ENCODE data around the gene BLCAP. TPM values are rescaled to one million over a fixed set of nuclear protein-coding genes. Genes with fewer than 3 reads are reported as not detected.

Gene BLCAP
- total RNA-seq, 3 donors from 2014 or later (not counting 1 experiment from before 2014, with no cell fraction given), result 60.4 to 80.1 (median 77.9) TPM

DNA sequence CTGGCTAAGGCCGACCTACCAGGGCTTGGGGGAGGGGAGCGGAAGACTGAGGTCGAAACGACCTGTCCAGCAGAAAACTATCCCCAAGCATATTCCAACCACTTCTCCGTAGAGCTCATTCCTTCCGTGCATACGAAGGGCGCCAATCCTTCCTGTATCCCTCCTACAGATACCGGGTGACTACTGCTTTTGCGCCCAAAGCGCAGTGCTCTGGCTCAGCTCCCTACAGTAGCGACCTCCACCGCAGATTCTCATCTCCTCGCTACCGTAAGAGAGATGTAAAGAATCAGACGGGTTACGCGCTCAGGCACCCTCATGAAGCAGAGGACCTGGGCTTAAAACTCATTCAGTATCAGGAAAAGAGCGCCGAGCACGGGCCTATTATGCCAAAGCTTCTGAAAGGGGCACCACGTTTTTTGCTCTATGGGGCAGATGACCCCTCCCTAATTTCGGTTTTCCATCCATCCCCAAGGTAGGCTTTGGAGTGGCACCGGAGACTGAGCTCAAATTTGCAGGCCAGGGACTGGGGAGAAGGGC is 7.2 kb downstream of the BLCAP start:
- Histone ChIP-seq H3K27me3 (ENCODE audit: control insufficient read depth, insufficient read depth, low read length) (no peaks in the 10 kb centered on the region), H3K4me3 (ENCODE audit: low read length) (no peak overlapping the region), H3K36me3 (ENCODE audit: control insufficient read depth, insufficient read depth, low read length) (peaks cover 10% of the 10 kb centered on the region), H3K9me3 (ENCODE audit: control insufficient read depth, insufficient read depth, low read length) (no peaks in the 10 kb centered on the region), H3K4me1 (ENCODE audit: control insufficient read depth, insufficient read depth, low read length) (peaks cover 26% of the 10 kb centered on the region), H3K27ac (ENCODE audit: low read length) (no peak overlapping the region)
- TF ChIP-seq, protein P1, sequence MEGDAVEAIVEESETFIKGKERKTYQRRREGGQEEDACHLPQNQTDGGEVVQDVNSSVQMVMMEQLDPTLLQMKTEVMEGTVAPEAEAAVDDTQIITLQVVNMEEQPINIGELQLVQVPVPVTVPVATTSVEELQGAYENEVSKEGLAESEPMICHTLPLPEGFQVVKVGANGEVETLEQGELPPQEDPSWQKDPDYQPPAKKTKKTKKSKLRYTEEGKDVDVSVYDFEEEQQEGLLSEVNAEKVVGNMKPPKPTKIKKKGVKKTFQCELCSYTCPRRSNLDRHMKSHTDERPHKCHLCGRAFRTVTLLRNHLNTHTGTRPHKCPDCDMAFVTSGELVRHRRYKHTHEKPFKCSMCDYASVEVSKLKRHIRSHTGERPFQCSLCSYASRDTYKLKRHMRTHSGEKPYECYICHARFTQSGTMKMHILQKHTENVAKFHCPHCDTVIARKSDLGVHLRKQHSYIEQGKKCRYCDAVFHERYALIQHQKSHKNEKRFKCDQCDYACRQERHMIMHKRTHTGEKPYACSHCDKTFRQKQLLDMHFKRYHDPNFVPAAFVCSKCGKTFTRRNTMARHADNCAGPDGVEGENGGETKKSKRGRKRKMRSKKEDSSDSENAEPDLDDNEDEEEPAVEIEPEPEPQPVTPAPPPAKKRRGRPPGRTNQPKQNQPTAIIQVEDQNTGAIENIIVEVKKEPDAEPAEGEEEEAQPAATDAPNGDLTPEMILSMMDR (IDR thresholded peaks at IDR 0.05), result no peak
- ATAC-seq, result no peak
- Mint-ChIP-seq H3K4me1 (peaks cover 45 to 60% of the 10 kb centered on the region in 2 donors), H3K9me3 (no peaks in the 10 kb centered on the region), H3K27ac (peak overlapping the region in 1 of 2 donors; percentile 47), H3K27me3 (ENCODE audit: low read depth in 2 of 2) (peaks cover 0 to 4% of the 10 kb centered on the region in 2 donors), H3K4me3 (peak overlapping the region; percentile 65), H3K36me3 (no peaks in the 10 kb centered on the region)
- intact Hi-C loops (cut with micrococcal nuclease), result loop anchor here (10.0 kb wide), 1 partner anchor 1056 kb away; no protein-coding TSS in a partner anchor
- DNase-seq, result no peak
- 71% methylated on average over 24 of the region's 24 CpGs for WGBS (ENCODE audit: insufficient coverage)

DNA sequence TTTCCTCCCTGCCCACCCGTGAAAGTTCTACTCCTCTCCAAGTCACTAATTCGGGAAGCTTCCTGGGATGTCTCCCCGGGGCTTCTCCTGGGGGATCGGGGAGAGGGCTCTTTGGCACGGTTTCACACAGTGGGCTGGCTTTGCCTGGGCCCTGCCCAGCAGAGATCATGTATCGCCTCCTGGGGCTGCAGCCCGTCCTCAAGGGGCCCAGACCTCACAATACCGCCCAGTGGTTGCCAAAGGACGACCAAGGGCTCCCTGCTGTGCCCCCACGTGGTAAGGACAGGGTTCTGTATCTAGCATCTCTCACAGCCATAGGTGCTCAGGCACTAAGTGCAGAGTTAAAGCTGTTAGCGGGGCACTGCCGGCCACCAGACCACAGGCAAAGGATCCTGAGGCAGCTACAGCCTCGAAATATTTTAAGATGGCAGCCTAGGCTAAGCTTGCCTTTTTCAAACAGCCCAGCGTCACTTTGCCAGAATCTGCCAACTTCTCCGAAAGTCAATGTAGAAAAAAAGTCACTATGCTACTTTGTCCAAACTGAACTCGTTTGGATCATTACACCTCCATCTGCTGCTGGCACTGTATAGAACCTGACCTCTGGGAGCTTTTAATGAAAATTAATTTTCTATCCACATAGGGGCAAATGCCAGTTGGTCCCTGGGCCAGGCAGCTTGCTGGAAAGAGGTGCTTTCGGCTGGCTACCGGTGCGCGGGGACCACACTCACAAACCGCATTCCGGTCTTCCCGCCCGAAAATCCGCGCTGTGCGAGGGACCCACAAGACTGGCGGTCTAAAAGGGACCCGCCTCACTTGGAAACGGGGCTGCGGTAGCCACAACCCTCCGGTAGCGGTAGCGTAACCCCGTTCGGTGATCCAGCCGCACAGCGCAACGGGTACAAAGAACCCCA is 7.9 kb downstream of the BLCAP start:
- Mint-ChIP-seq H3K4me3 (peak overlapping the region; percentile 65), H3K4me1 (peaks cover 38 to 57% of the 10 kb centered on the region in 2 donors), H3K9me3 (no peaks in the 10 kb centered on the region), H3K36me3 (no peaks in the 10 kb centered on the region), H3K27ac (peak overlapping the region in 1 of 2 donors; percentile 47), H3K27me3 (ENCODE audit: low read depth in 2 of 2) (peaks cover 0 to 4% of the 10 kb centered on the region in 2 donors)
- intact Hi-C loops (cut with micrococcal nuclease), result loop anchor here (10.0 kb wide), 1 partner anchor 1055 kb away; no protein-coding TSS in a partner anchor
- no peak for ATAC-seq
- WGBS (ENCODE audit: insufficient coverage), result 85% methylated on average over 39 of the region's 39 CpGs
- no peak for DNase-seq
- Histone ChIP-seq H3K4me1 (ENCODE audit: control insufficient read depth, insufficient read depth, low read length) (peaks cover 19% of the 10 kb centered on the region), H3K27ac (ENCODE audit: low read length) (no peak overlapping the region), H3K27me3 (ENCODE audit: control insufficient read depth, insufficient read depth, low read length) (no peaks in the 10 kb centered on the region), H3K36me3 (ENCODE audit: control insufficient read depth, insufficient read depth, low read length) (peaks cover 13% of the 10 kb centered on the region), H3K4me3 (ENCODE audit: low read length) (no peak overlapping the region), H3K9me3 (ENCODE audit: control insufficient read depth, insufficient read depth, low read length) (no peaks in the 10 kb centered on the region)
- TF ChIP-seq, protein P1 (IDR thresholded peaks at IDR 0.05), result no peak

DNA sequence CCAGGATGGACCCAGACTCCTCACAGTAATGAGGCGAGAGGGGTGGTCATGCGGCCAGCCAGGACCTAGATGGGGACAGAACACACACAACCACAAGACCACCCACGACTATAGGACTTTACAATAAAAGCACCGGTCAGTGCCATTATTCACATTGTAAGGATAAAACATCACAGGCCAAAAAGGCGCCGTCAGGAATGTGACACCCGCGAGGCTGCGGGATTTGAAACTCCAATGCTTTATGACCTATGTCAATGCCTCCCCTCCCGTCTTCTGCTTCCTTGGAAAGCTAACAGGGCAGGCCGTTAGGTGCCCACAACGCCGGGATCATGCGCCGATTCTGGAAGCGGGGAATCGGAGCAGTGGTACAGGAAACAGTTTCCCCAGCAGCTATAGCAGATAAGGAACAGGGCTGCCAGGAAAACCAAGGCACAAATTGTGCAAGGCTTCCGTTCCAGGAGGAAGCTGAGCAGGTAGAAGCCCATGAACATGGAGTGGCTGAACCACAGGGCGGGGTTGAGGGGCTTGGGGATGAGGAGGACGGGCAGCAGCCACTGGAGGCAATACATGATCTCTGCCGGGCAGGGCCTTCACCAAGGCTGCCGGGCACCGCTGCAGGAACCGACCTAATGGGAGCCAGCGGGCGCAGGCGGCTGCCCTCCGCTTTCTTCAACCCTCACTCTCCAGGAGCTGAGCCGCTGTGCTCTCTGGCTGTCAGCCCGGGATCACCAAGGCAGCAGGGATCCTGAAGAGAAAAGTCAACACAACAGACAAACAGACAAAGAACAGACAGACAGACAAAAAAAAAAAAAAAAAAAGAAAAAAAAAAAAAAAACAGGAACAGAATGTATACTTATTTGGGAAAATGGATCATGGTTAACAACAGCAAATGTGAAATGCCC is 8.8 kb downstream of the BLCAP start:
- intact Hi-C loops (cut with micrococcal nuclease), result no loop called here
- no peak for ATAC-seq
- Histone ChIP-seq H3K27me3 (ENCODE audit: control insufficient read depth, insufficient read depth, low read length) (no peaks in the 10 kb centered on the region), H3K9me3 (ENCODE audit: control insufficient read depth, insufficient read depth, low read length) (no peaks in the 10 kb centered on the region), H3K27ac (ENCODE audit: low read length) (no peak overlapping the region), H3K4me1 (ENCODE audit: control insufficient read depth, insufficient read depth, low read length) (peaks cover 10% of the 10 kb centered on the region), H3K36me3 (ENCODE audit: control insufficient read depth, insufficient read depth, low read length) (peaks cover 22% of the 10 kb centered on the region), H3K4me3 (ENCODE audit: low read length) (no peak overlapping the region)
- WGBS (ENCODE audit: insufficient coverage), result 95% methylated on average over 29 of the region's 30 CpGs
- TF ChIP-seq, protein P1 (IDR thresholded peaks at IDR 0.05), result no peak
- no peak overlapping the region for H3K27ac Mint-ChIP-seq
- H3K4me1 Mint-ChIP-seq, result peaks cover 29 to 54% of the 10 kb centered on the region in 2 donors
- no peak overlapping the region for H3K4me3 Mint-ChIP-seq
- H3K27me3 Mint-ChIP-seq (ENCODE audit: low read depth in 2 of 2), result peaks cover 0 to 4% of the 10 kb centered on the region in 2 donors
- DNase-seq, result no peak
- H3K36me3 Mint-ChIP-seq, result no peaks in the 10 kb centered on the region
- H3K9me3 Mint-ChIP-seq, result no peaks in the 10 kb centered on the region

Data from natural killer cell (primary cell).